ENCODE data around the gene ZC4H2.
A peak's percentile ranks its signal among the peaks of the same experiment; 100 is the strongest.
"Not testable (repeated sequence)": the region's sequence is repeated elsewhere in the genome, so short reads cannot be mapped to it uniquely, and the experiment has no call there.

Gene ZC4H2

GRCh38 chrX:64975989-64976672, at the start of gene ZC4H2:
TSS of gene ZC4H2 (minus strand) at chrX:64976450. CDS start at chrX:64976377, 73 bp downstream.
- DNase-seq, result peak; percentile 77

- no peak for DNase-seq
Observed at GRCh38 chrX:65017451-65017850, 41.2 kb upstream of the ZC4H2 start.

- no peak for DNase-seq
Observed at GRCh38 chrX:65014230-65014629, 38.0 kb upstream of the ZC4H2 start.

GRCh38 chrX:65009459-65009858, 33.2 kb upstream of the ZC4H2 start:
- no peak for DNase-seq

GRCh38 chrX:65002208-65002607, 26.0 kb upstream of the ZC4H2 start:
- not testable (repeated sequence) for DNase-seq

- no peak for DNase-seq
Observed at GRCh38 chrX:64996805-64997204, 20.6 kb upstream of the ZC4H2 start.

- no peak for DNase-seq
Observed at GRCh38 chrX:64994131-64994798, 18.0 kb upstream of the ZC4H2 start.

GRCh38 chrX:64977830-64978229, 1.6 kb upstream of the ZC4H2 start:
- no peak for DNase-seq

- DNase-seq, result no peak
Observed at GRCh38 chrX:64977051-64977450, 801 bp upstream of the ZC4H2 start.

- no peak for DNase-seq
Observed at GRCh38 chrX:64976673-64977040, 407 bp upstream of the ZC4H2 start.

GRCh38 chrX:64975491-64975890, 759 bp downstream of the ZC4H2 start:
- DNase-seq, result peak; percentile 28

GRCh38 chrX:64925480-64925879, 50.8 kb downstream of the ZC4H2 start:
- DNase-seq, result no peak

GRCh38 chrX:64908121-64908520, 68.1 kb downstream of the ZC4H2 start:
- no peak for DNase-seq

- DNase-seq, result peak; percentile 42
Observed at GRCh38 chrX:64894454-64895038, 81.7 kb downstream of the ZC4H2 start.

- DNase-seq, result no peak
Observed at GRCh38 chrX:64885850-64886249, 90.4 kb downstream of the ZC4H2 start.

GRCh38 chrX:64878709-64879108, 97.5 kb downstream of the ZC4H2 start:
- DNase-seq, result not testable (repeated sequence)

- DNase-seq, result no peak
Observed at GRCh38 chrX:64867217-64867616, 109.0 kb downstream of the ZC4H2 start.

Measured in CD4-positive, alpha-beta T cell treated with Interleukin-6 for 4 hours (primary cell).